Stimulated activated CD4-positive, alpha-beta T cell treated with anti-CD3 and anti-CD28 coated beads, Interleukin-15, amount 100 ng/mL, for 1 hour (primary cell): ENCODE results near the gene UBD.

Source experiments
- DNase-seq, 2 donors: peaks; one replicate each; pipeline ENCODE4 v3.0.0-alpha.2; 2020; ENCODE audit warnings: low read depth in 1 of 2, low spot score in 1 of 2

UBD gene

GRCh38 chr6:29559524-29560287 is at the start of gene UBD:
Gene UBD (minus strand): TSS chr6:29559732. CDS start chr6:29559701, 31 bp downstream.
- DNase-seq: no peak

- no peak for DNase-seq
These were observed 48.6 kb upstream of the UBD start for GRCh38 chr6:29608131-29608530.

GRCh38 chr6:29603930-29604329 is 44.4 kb upstream of the UBD start:
- no peak for DNase-seq

- DNase-seq: no peak
These were observed 43.9 kb upstream of the UBD start for GRCh38 chr6:29603456-29603855.

GRCh38 chr6:29602564-29603361 is 43.2 kb upstream of the UBD start:
- no peak for DNase-seq

GRCh38 chr6:29598172-29598747 is 38.7 kb upstream of the UBD start:
- no peak for DNase-seq

GRCh38 chr6:29597184-29597583 is 37.7 kb upstream of the UBD start:
- no peak for DNase-seq

- no peak for DNase-seq
These were observed 36.9 kb upstream of the UBD start for GRCh38 chr6:29596381-29596900.

- no peak for DNase-seq
These were observed 33.8 kb upstream of the UBD start for GRCh38 chr6:29593199-29593855.

GRCh38 chr6:29591677-29592076 is 32.1 kb upstream of the UBD start:
- DNase-seq: no peak

- no peak for DNase-seq
These were observed 30.8 kb upstream of the UBD start for GRCh38 chr6:29590218-29590808.

- no peak for DNase-seq
These were observed 30.0 kb upstream of the UBD start for GRCh38 chr6:29589423-29590048.

GRCh38 chr6:29584821-29585220 is 25.3 kb upstream of the UBD start, which contains the start of gene OR2H2:
Gene OR2H2 (plus strand): TSS chr6:29585121. CDS start chr6:29587945, 2,824 bp downstream.
- no peak for DNase-seq

- DNase-seq: no peak
These were observed 18.0 kb upstream of the UBD start for GRCh38 chr6:29577544-29577943.

GRCh38 chr6:29576056-29576455 is 16.5 kb upstream of the UBD start:
- no peak for DNase-seq

- no peak for DNase-seq
These were observed 8.5 kb upstream of the UBD start for GRCh38 chr6:29567991-29568390.

- DNase-seq: no peak
These were observed 8.0 kb upstream of the UBD start for GRCh38 chr6:29567541-29567940.

GRCh38 chr6:29566856-29567255 is 7.3 kb upstream of the UBD start:
- DNase-seq: no peak

- no peak for DNase-seq
These were observed 5.3 kb upstream of the UBD start for GRCh38 chr6:29564875-29565274.

- no peak for DNase-seq
These were observed 4.0 kb upstream of the UBD start for GRCh38 chr6:29563435-29563965.
